ENCODE results near the gene FIBCD1.

The FIBCD1 gene

DNA sequence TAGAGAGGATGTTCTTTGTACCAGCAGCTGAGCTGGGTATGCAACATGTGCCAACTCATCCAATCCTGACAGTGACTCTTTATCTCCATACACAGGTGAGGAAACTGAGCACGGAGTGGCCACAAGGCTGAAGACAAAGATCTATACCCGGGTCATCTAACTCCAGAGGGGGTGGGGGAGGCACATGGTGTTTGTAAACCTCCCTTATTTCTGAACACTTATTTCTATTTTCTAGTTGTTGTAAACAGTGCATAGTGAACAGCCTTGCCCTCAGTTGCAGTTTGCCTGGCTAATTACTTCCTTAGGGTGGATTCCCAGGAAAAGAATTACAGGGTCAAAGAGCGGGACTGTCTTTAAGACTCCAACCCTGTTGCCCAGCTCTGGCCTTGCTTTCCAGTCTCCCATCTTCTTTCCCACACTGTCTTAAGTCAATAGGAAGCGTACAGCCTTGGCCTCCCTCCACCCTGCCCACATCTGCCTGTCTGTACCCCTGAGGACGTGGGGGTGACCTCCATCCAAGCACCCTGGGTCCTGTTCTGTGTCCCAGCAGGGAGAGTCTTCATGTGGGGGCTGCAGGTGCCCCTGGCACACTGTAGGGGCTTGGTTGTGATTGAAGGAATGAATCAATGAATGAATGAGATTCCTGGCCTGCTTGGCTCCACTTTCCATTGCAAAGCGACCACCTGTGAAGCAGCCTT, 13.2 kb upstream of the FIBCD1 start:
- H3K27ac Mint-ChIP-seq = no peak overlapping the region
- no peak overlapping the region for H3K4me3 Mint-ChIP-seq
- H3K4me1 Mint-ChIP-seq (ENCODE audit: low read depth) = peaks cover 2% of the 10 kb centered on the region
- H3K9me3 Mint-ChIP-seq = peaks cover 12% of the 10 kb centered on the region
- peaks cover 6% of the 10 kb centered on the region for H3K27me3 Mint-ChIP-seq (ENCODE audit: low read depth)
- no peaks in the 10 kb centered on the region for H3K36me3 Mint-ChIP-seq (ENCODE audit: low read depth)

DNA sequence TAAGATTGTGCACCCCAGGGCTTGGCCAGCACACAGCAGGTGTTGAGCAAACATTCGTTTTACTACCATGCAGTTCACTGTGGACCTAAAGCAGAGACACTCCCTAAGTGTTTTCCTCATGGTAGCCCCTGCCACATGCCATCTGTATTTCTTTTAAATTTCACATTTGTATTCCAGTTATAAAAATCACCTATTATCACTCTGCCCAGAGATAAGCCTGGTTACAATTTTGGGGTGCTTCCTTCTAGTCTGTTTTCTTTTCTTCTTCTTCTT, 10.9 kb upstream of the FIBCD1 start:
- Mint-ChIP-seq H3K36me3 (ENCODE audit: low read depth) (no peaks in the 10 kb centered on the region), H3K4me3 (no peak overlapping the region), H3K9me3 (peaks cover 7% of the 10 kb centered on the region)

GRCh38 chr9:130949188-130950038, 10.4 kb upstream of the FIBCD1 start:
- Mint-ChIP-seq H3K9me3 (peaks cover 7% of the 10 kb centered on the region), H3K27me3 (ENCODE audit: low read depth) (peaks cover 14% of the 10 kb centered on the region), H3K27ac (no peak overlapping the region), H3K4me1 (ENCODE audit: low read depth) (peaks cover 2% of the 10 kb centered on the region), H3K36me3 (ENCODE audit: low read depth) (no peaks in the 10 kb centered on the region), H3K4me3 (no peak overlapping the region)

More for the DNA sequence above, 10.9 kb upstream of the FIBCD1 start:
- peaks cover 2% of the 10 kb centered on the region for H3K4me1 Mint-ChIP-seq (ENCODE audit: low read depth)
- H3K27me3 Mint-ChIP-seq (ENCODE audit: low read depth) = peaks cover 14% of the 10 kb centered on the region
- no peak overlapping the region for H3K27ac Mint-ChIP-seq

DNA sequence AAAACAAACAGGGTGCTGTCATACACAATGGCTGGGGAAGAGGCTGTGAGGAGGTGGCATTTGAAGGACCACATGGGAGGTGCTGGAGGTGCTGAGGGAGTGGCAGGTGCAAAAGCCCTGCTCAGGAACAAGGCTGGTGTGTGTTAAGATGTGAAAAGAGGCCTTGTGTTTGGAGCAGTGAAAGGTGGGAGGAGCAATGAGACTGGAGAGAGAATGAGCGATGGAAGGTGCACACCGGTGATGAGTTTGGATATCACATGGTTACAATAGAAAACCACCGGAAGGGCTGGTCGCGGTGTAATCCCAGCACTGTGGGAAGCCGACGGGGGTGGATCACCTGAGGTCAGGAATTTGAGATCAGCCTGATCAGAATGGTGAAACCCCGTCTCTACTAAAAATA, 9.2 kb upstream of the FIBCD1 start:
- Mint-ChIP-seq H3K27me3 (ENCODE audit: low read depth) (peaks cover 14% of the 10 kb centered on the region), H3K27ac (no peak overlapping the region), H3K4me1 (ENCODE audit: low read depth) (peaks cover 2% of the 10 kb centered on the region)

GRCh38 chr9:130947618-130948140, 8.6 kb upstream of the FIBCD1 start:
- Mint-ChIP-seq H3K9me3 (peaks cover 7% of the 10 kb centered on the region), H3K27ac (no peak overlapping the region), H3K36me3 (ENCODE audit: low read depth) (no peaks in the 10 kb centered on the region), H3K4me3 (no peak overlapping the region), H3K4me1 (ENCODE audit: low read depth) (peaks cover 2% of the 10 kb centered on the region), H3K27me3 (ENCODE audit: low read depth) (peaks cover 14% of the 10 kb centered on the region)

More for the DNA sequence above, 9.2 kb upstream of the FIBCD1 start:
- Mint-ChIP-seq H3K4me3 (no peak overlapping the region), H3K36me3 (ENCODE audit: low read depth) (no peaks in the 10 kb centered on the region), H3K9me3 (peaks cover 7% of the 10 kb centered on the region)

DNA sequence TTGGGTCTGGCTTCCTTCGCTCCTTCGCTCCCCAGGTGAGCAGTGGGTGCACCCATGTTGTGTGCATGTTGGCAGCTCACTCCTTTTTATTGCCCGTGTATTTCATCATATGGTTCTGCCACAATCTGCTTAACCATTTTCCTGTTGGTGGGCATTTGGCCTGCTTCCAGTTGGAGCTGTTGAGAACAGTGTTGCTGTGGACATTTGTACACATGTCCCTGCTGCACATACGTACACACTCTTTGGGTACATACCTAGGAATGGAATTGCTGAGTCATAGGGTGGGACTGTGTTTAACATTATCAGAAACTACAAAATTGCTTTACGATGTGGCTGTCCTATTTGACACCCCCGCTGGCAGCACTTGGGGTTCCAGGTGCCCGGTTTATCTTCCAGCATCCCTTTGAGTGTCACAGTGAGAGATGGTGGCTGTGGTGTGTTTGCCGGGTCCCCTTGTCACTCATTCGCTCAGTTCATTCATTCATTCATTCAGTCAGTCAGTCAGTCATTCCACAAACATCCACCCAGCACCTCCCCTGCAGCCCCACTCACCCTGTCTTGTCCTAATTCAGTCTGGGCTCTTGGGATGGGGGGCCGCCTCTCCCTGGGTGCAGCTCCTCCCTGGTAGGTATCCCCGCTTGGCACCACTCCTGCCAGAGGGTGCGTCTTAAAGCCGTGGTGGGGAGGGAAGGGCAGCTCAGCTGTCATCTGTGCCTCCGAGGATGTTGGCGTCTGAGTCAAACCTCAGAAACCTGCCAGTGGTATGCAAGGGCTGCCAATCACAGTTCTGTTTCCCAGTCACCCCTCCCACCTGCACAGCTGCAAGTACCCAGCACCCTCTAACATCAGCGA, 7.9 kb upstream of the FIBCD1 start:
- no peak overlapping the region for H3K27ac Mint-ChIP-seq
- peaks cover 7% of the 10 kb centered on the region for H3K9me3 Mint-ChIP-seq
- H3K4me1 Mint-ChIP-seq (ENCODE audit: low read depth) = peaks cover 2% of the 10 kb centered on the region
- no peak overlapping the region for H3K4me3 Mint-ChIP-seq
- H3K36me3 Mint-ChIP-seq (ENCODE audit: low read depth) = no peaks in the 10 kb centered on the region
- H3K27me3 Mint-ChIP-seq (ENCODE audit: low read depth) = peaks cover 14% of the 10 kb centered on the region

DNA sequence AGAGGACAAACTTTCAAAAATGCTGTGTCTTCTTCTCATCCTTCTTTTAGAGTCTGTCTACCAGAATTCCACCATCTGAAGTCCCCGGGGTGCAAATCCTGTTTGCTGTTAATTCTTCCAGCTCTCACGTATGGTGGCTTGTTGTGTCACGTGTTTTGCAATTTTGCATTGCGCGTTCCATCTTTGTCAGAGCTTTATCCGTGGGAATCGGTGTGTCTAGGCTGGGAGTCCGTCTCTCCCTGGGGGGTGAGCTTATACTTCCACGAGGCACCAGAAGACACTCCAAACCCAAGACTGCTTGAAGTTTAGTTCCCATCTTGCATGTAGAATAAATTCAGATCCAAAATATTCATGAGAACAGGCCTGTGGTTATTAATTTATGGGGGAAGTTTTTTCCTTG, 6.1 kb upstream of the FIBCD1 start:
- H3K9me3 Mint-ChIP-seq = peaks cover 2% of the 10 kb centered on the region
- no peaks in the 10 kb centered on the region for H3K36me3 Mint-ChIP-seq (ENCODE audit: low read depth)
- peaks cover 5% of the 10 kb centered on the region for H3K4me1 Mint-ChIP-seq (ENCODE audit: low read depth)
- peaks cover 30% of the 10 kb centered on the region for H3K27me3 Mint-ChIP-seq (ENCODE audit: low read depth)
- H3K27ac Mint-ChIP-seq = no peak overlapping the region
- no peak overlapping the region for H3K4me3 Mint-ChIP-seq

DNA sequence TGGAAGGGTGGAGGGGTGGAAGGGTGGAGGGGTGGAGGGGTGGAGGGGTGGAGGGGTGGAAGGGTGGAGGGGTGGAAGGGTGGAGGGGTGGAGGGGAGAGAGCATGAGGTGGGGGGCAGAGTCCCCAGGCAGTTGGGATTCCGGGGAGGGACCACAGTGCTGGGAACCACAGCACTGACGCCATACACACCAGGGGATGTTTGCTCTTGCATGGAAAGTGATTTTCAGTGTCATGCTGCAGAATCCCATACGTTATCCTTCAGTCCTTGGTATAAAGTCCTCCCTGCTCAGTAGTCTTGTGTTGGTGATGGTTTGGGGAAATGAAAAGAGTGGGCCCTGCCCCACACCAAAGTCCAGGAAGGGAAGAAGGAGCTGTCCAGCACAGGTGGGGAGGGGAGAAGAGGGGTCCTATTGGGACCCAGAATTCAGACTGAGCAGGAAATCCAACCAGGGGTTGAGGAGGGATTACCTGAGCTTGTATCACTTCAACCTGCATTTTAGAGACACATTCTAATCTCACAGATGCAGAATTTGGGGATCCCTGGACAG, 5.5 kb upstream of the FIBCD1 start:
- Mint-ChIP-seq H3K9me3 (no peaks in the 10 kb centered on the region), H3K36me3 (ENCODE audit: low read depth) (no peaks in the 10 kb centered on the region), H3K4me1 (ENCODE audit: low read depth) (peaks cover 5% of the 10 kb centered on the region), H3K27me3 (ENCODE audit: low read depth) (peaks cover 32% of the 10 kb centered on the region), H3K27ac (no peak overlapping the region), H3K4me3 (no peak overlapping the region)

- H3K27ac Mint-ChIP-seq = no peak overlapping the region
- H3K9me3 Mint-ChIP-seq = no peaks in the 10 kb centered on the region
- H3K4me1 Mint-ChIP-seq (ENCODE audit: low read depth) = peaks cover 6% of the 10 kb centered on the region
- H3K36me3 Mint-ChIP-seq (ENCODE audit: low read depth) = peaks cover 1% of the 10 kb centered on the region
- no peak overlapping the region for H3K4me3 Mint-ChIP-seq
- peaks cover 34% of the 10 kb centered on the region for H3K27me3 Mint-ChIP-seq (ENCODE audit: low read depth)
These were observed 4.7 kb upstream of the FIBCD1 start for GRCh38 chr9:130943777-130944176.

DNA sequence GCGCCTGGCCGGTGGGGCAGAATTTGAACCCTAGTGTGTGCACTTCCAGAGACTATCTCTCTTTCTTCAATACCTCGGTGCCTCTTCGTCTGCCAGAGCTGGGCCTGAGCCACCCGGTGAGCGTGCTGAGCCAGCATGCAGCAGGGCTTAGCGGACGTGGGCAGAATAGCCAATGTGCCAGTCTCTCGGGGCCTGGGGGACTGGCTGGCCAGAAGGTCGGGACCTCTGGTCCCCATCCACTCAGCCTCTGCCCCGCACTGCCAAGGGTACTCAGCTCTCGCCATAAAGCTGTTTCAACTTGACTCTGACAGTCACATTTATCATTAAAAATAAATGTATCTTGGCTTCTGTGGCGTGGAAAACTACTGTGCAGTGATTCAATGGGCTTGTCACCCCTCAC, 4.2 kb upstream of the FIBCD1 start:
- H3K27me3 Mint-ChIP-seq (ENCODE audit: low read depth) = peaks cover 36% of the 10 kb centered on the region
- H3K36me3 Mint-ChIP-seq (ENCODE audit: low read depth) = peaks cover 1% of the 10 kb centered on the region
- H3K4me1 Mint-ChIP-seq (ENCODE audit: low read depth) = peaks cover 7% of the 10 kb centered on the region
- H3K27ac Mint-ChIP-seq = no peak overlapping the region
- no peaks in the 10 kb centered on the region for H3K9me3 Mint-ChIP-seq
- H3K4me3 Mint-ChIP-seq = no peak overlapping the region

GRCh38 chr9:130942679-130943078, 3.6 kb upstream of the FIBCD1 start:
- H3K4me3 Mint-ChIP-seq = no peak overlapping the region
- H3K36me3 Mint-ChIP-seq (ENCODE audit: low read depth) = peaks cover 1% of the 10 kb centered on the region
- H3K9me3 Mint-ChIP-seq = no peaks in the 10 kb centered on the region
- H3K27me3 Mint-ChIP-seq (ENCODE audit: low read depth) = peaks cover 39% of the 10 kb centered on the region
- no peak overlapping the region for H3K27ac Mint-ChIP-seq
- peaks cover 5% of the 10 kb centered on the region for H3K4me1 Mint-ChIP-seq (ENCODE audit: low read depth)

GRCh38 chr9:130942084-130942483, 3.0 kb upstream of the FIBCD1 start:
- peaks cover 37% of the 10 kb centered on the region for H3K27me3 Mint-ChIP-seq (ENCODE audit: low read depth)

GRCh38 chr9:130940693-130941576, 1.9 kb upstream of the FIBCD1 start:
- Mint-ChIP-seq H3K27me3 (ENCODE audit: low read depth) (peaks cover 43% of the 10 kb centered on the region), H3K4me1 (ENCODE audit: low read depth) (peaks cover 5% of the 10 kb centered on the region), H3K4me3 (no peak overlapping the region), H3K9me3 (no peaks in the 10 kb centered on the region), H3K36me3 (ENCODE audit: low read depth) (peaks cover 1% of the 10 kb centered on the region), H3K27ac (no peak overlapping the region)

More at GRCh38 chr9:130942084-130942483, 3.0 kb upstream of the FIBCD1 start:
- Mint-ChIP-seq H3K36me3 (ENCODE audit: low read depth) (peaks cover 1% of the 10 kb centered on the region), H3K4me1 (ENCODE audit: low read depth) (peaks cover 5% of the 10 kb centered on the region), H3K27ac (no peak overlapping the region), H3K9me3 (no peaks in the 10 kb centered on the region), H3K4me3 (no peak overlapping the region)
